Breast epithelium (tissue), 4 donors: ENCODE results near the gene PNPLA7. TPM values are rescaled to one million over a fixed set of nuclear protein-coding genes. Genes with fewer than 3 reads are reported as not detected.

Experiments used
- DNase-seq, 2 donors: peaks; one replicate each; pipeline ENCODE4 v3.0.0-alpha.2; 2019; ENCODE audit warnings: low spot score in 2 of 2
- H3K27ac ChIP-seq, 2 donors: fragments of 200-600 bp; sonication (generic) in 1 of 2; one replicate each; pipeline ENCODE4 v1.5.1; 2016 to 2019; ENCODE audit warnings: mild to moderate bottlenecking in 1 of 2
- H3K27me3 ChIP-seq, 2 donors: fragments of 200-600 bp; sonication (generic) in 1 of 2; one replicate each; pipeline versions ENCODE4 v1.5.1 to v1.6.0; 2017 to 2019; ENCODE audit warnings: control low read depth in 1 of 2, mild to moderate bottlenecking in 1 of 2
- H3K36me3 ChIP-seq: fragments of 200-600 bp; one replicate; pipeline ENCODE4 v1.5.1; 2019
- H3K4me1 ChIP-seq, 2 donors: fragments of 200-600 bp; sonication (generic); one replicate each; pipeline ENCODE4 v1.5.1; 2016 to 2019; ENCODE audit warnings: control low read depth in 1 of 2
- H3K4me3 ChIP-seq, 3 donors: fragments of 200-600 bp; sonication (generic); 1 replicate in 2 of 3; 2 replicates in 1 of 3; pipeline ENCODE4 v1.5.1; 2016 to 2019; ENCODE audit warnings: mild to moderate bottlenecking in 3 of 3, moderate library complexity in 2 of 3
- H3K9me3 ChIP-seq, 2 donors: fragments of 200-600 bp; sonication (generic) in 1 of 2; one replicate each; pipeline ENCODE4 v1.5.1; 2016 to 2019; ENCODE audit warnings: control low read depth in 1 of 2
- POLR2A ChIP-seq: fragments of 450-650 bp; IDR thresholded peaks from one replicate; pipeline ENCODE4 v1.6.1; 2016; ENCODE audit warnings: antibody characterized with exemption, mild to moderate bottlenecking, moderate library complexity
- POLR2AphosphoS5 ChIP-seq, 3 donors: sonication (generic); formaldehyde crosslinking; IDR thresholded peaks; one replicate each; pipeline ENCODE4 v1.6.1; 2017; ENCODE audit warnings: antibody characterized with exemption in 3 of 3
- intact Hi-C: fragments of 100-400 bp; cut with DNase I; formaldehyde crosslinking; loops from one replicate; pipeline ENCODE4 v1.15.1; 2023; ENCODE audit warnings: low total_unique reads
- total RNA-seq, 3 donors: library from RNA; depleted of rRNA; stranded (reverse); fragments of >200 nt; gene quantifications; one replicate each; pipeline ENCODE4 v1.1.0, GENCODE V29; 2016
- TF ChIP-seq, protein P1 (sequence below), 3 donors: fragments of 450-650 bp; IDR thresholded peaks; one replicate each; pipeline ENCODE4 v1.5.1; 2016 to 2017; ENCODE audit warnings: antibody characterized with exemption in 3 of 3, mild to moderate bottlenecking in 3 of 3, moderate library complexity in 3 of 3

Gene PNPLA7
- total RNA-seq, 3 donors from 2014 or later, result 17.3 to 18.7 (median 17.7) TPM

DNA sequence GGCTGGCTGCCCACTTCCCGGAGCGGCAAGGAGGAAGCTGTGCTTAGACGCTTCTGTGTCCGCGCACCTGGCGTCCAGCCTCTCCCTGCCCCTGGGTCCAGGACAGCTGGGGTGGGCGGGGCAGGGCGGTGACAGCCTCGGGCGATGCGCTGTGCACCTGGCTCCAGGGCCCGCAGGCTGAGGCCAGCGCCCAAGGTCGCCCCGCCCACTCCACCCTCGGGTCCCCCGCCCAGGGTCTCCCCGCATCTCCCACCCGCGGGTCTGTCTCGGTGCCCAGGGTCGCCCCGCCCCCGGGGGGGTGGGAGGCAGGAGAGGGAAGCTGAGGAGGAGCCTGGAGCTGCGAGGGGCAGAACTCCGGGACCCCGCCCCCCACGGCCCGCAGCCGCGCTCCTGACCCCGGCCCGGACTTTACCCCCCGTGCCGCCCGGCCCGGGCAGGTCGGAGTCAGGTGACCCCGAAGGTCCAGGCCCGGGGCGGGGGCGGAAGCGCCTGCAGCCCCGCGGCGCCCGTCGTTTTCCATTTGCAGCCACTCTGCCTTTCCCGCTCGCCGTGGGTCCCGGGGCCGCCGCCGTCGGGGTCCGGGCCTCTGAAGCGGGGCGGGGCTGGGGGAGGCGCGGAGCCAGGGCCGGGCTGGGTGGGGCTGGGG is 108.8 kb downstream of the PNPLA7 start, which contains the start of gene ENTPD8:
ENTPD8 (minus strand) TSS at position 69 of the 646 bp plus-strand sequence. CDS start 3,072 bp downstream, outside the sequence.
- intact Hi-C loops, result no loop called here
- Histone ChIP-seq H3K9me3 (no peaks in the 10 kb centered on the region), H3K36me3 (no peaks in the 10 kb centered on the region), H3K4me1 (peaks cover 8 to 13% of the 10 kb centered on the region in 2 donors), H3K27me3 (no peaks in the 10 kb centered on the region), H3K27ac (no peak within 1 kb of the TSS), H3K4me3 (peak within 1 kb of the TSS; percentile 26 to 68 (median 55))
- no peak for DNase-seq
- TF ChIP-seq, protein P1, sequence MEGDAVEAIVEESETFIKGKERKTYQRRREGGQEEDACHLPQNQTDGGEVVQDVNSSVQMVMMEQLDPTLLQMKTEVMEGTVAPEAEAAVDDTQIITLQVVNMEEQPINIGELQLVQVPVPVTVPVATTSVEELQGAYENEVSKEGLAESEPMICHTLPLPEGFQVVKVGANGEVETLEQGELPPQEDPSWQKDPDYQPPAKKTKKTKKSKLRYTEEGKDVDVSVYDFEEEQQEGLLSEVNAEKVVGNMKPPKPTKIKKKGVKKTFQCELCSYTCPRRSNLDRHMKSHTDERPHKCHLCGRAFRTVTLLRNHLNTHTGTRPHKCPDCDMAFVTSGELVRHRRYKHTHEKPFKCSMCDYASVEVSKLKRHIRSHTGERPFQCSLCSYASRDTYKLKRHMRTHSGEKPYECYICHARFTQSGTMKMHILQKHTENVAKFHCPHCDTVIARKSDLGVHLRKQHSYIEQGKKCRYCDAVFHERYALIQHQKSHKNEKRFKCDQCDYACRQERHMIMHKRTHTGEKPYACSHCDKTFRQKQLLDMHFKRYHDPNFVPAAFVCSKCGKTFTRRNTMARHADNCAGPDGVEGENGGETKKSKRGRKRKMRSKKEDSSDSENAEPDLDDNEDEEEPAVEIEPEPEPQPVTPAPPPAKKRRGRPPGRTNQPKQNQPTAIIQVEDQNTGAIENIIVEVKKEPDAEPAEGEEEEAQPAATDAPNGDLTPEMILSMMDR (IDR thresholded peaks at IDR 0.05), result no peak
- TF ChIP-seq POLR2AphosphoS5 (IDR thresholded peaks at IDR 0.05), result no peak
- TF ChIP-seq POLR2A, result no peak

DNA sequence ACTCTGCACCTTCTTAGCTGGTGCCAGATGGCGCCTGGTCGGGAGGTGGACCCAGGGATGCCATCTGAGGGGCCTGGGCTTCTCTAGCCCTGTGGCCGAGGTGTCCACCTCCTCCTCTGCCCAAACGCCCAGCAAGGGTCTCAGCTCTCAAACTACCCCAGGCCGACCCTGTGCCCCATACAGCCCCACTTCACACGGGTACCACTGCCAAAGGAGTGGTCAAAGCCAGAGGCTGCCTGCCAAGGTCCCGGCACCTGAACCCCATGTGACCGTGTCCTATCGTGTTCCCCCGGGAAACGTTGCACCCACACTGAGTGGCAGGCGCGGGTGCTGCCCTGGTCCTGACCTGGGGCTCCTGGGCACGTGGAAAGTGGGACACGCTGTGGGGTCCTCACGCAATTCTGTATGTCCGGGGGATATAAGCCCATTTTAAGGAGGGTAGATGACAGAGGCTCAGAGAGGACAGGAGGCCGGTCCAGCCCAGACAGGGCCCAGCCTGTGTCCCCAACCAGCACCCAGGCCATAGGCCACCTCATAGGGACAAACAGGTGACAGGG is 111.0 kb downstream of the PNPLA7 start:
- TF ChIP-seq, protein P1 (IDR thresholded peaks at IDR 0.05), result no peak
- TF ChIP-seq POLR2A (no peak), POLR2AphosphoS5 (IDR thresholded peaks at IDR 0.05) (no peak)
- Histone ChIP-seq H3K27me3 (no peaks in the 10 kb centered on the region), H3K4me1 (peaks cover 7 to 12% of the 10 kb centered on the region in 2 donors), H3K9me3 (no peaks in the 10 kb centered on the region), H3K4me3 (no peak overlapping the region), H3K27ac (no peak overlapping the region), H3K36me3 (no peaks in the 10 kb centered on the region)
- no peak for DNase-seq
- intact Hi-C loops, result loop anchor here (10.0 kb wide), 1 partner anchor 154 kb away; no protein-coding TSS in a partner anchor

DNA sequence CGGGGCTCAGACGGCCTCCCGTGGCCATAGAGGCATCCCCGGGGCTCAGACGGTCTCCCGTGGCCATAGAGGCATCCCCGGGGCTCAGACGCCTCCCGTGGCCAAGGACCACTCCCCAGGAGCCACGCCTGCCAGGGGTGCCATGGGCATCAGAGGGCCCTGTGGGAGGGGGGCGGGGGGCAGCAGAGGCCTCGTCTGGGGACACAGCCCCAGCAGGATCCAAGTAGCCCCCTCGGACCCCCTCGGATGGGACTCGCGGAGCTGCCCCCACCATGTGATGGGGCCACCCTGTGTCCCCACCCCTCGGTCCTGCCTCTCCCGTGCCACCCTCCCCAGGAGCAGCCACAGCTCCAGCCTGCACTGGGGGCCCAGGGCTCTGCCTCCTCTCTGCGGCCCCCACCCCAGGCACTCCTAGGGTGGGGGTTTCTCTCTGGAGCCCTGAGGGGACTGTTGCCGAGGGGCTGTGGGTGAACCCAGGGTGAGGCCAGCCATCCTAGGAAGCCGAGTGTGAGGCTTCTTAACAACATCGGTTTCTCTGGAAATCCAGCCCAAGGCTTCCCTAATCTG is 111.5 kb downstream of the PNPLA7 start:
- no peak for DNase-seq
- Histone ChIP-seq H3K27me3 (no peaks in the 10 kb centered on the region), H3K9me3 (no peaks in the 10 kb centered on the region), H3K36me3 (no peaks in the 10 kb centered on the region), H3K27ac (no peak overlapping the region), H3K4me1 (peaks cover 7 to 12% of the 10 kb centered on the region in 2 donors), H3K4me3 (no peak overlapping the region)
- intact Hi-C loops, result loop anchor here (10.0 kb wide), 1 partner anchor 154 kb away; no protein-coding TSS in a partner anchor
- TF ChIP-seq POLR2A (no peak), POLR2AphosphoS5 (IDR thresholded peaks at IDR 0.05) (no peak)
- TF ChIP-seq, protein P1 (IDR thresholded peaks at IDR 0.05), result no peak

DNA sequence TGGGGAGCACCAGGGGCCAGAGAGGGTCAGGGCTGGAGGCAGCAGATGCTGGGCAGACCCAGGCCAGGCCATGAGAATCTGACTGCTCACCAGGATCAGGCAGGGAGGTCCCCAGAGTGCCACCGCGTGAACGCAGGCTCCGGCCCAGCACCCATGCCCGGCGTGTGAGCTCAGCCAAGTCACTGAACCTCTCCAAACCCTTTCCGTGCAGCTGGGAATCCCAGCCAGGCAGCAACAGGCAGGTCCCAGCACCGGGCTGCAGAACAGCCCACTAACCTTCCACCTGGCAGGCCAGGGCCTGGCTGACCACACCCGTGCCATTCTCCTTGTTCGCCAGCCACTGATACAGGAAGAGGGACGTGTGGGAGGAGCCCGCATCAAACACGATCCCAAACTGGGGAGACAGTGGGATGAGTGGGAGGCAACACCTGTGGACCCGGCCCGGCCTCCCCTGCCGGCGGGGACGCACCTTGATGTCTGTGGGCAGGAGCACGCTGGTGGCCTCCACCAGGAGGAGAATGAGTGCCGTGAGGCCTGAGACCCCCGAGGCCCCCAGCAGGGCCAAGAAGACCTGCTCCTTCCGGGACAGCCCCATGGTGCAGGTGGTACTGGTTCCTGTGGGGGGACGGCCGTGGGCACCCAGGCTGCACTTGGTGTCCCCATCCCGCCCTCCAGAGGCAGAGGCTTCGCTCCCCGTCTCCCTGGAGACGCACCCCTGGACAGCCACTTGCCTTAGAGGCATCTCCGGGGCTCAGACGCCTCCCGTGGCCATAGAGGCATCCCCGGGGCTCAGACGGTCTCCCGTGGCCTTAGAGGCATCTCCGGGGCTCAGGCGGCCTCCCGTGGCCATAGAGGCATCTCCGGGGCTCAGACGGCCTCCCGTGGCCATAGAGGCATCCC is 112.3 kb downstream of the PNPLA7 start:
- peaks cover 7 to 12% of the 10 kb centered on the region in 2 donors for H3K4me1 ChIP-seq
- no peaks in the 10 kb centered on the region for H3K36me3 ChIP-seq
- DNase-seq, result no peak
- no peak overlapping the region for H3K27ac ChIP-seq
- no peaks in the 10 kb centered on the region for H3K27me3 ChIP-seq
- no peak overlapping the region for H3K4me3 ChIP-seq
- TF ChIP-seq POLR2A, result no peak
- no peak for TF ChIP-seq POLR2AphosphoS5 (IDR thresholded peaks at IDR 0.05)
- TF ChIP-seq, protein P1 (IDR thresholded peaks at IDR 0.05), result no peak
- no peaks in the 10 kb centered on the region for H3K9me3 ChIP-seq
- intact Hi-C loops, result loop anchor here (10.0 kb wide), 1 partner anchor 153 kb away; no protein-coding TSS in a partner anchor
